NCI-H128 (cell line): ENCODE measurements around the gene CD248.
"Not testable (repeated sequence)": the region's sequence is repeated elsewhere in the genome, so short reads cannot be mapped to it uniquely, and the experiment has no call there.

Experiments
- DNase-seq: peaks from one replicate; lab custom pipeline; 2025; ENCODE audit not compliant: unreplicated experiment; lab: John Stamatoyannopoulos, UW

The CD248 gene

GRCh38 chr11:66314186-66314501, 2.7 kb downstream of the CD248 start:
- DNase-seq: no peak

GRCh38 chr11:66313321-66314185, 3.3 kb downstream of the CD248 start:
- no peak for DNase-seq

GRCh38 chr11:66312549-66313320, 4.1 kb downstream of the CD248 start:
- peak; percentile 88 for DNase-seq

GRCh38 chr11:66311965-66312548, 4.8 kb downstream of the CD248 start:
- DNase-seq: peak; percentile 94

- DNase-seq: no peak
Measured at GRCh38 chr11:66311470-66311964, 5.3 kb downstream of the CD248 start.

- DNase-seq: not testable (repeated sequence)
Measured at GRCh38 chr11:66310803-66311440, 5.9 kb downstream of the CD248 start.

GRCh38 chr11:66310324-66310723, 6.5 kb downstream of the CD248 start:
- DNase-seq: no peak

- DNase-seq: no peak
Measured at GRCh38 chr11:66309475-66309874, 7.4 kb downstream of the CD248 start.

GRCh38 chr11:66302656-66303055, 14.2 kb downstream of the CD248 start:
- DNase-seq: no peak

GRCh38 chr11:66299186-66299585, 17.7 kb downstream of the CD248 start:
- no peak for DNase-seq

GRCh38 chr11:66297610-66298009, 19.2 kb downstream of the CD248 start:
- DNase-seq: no peak

- DNase-seq: no peak
Measured at GRCh38 chr11:66294626-66295620, 21.9 kb downstream of the CD248 start.

- DNase-seq: no peak
Measured at GRCh38 chr11:66293777-66294625, 22.8 kb downstream of the CD248 start.

- no peak for DNase-seq
Measured at GRCh38 chr11:66293352-66293751, 23.5 kb downstream of the CD248 start.

GRCh38 chr11:66292543-66293332, 24.1 kb downstream of the CD248 start:
- DNase-seq: no peak

- DNase-seq: no peak
Measured at GRCh38 chr11:66291706-66292542, 24.9 kb downstream of the CD248 start, which contains the start of gene TMEM151A. TMEM151A (plus strand) TSS chr11:66291894; CDS start chr11:66292014, 120 bp downstream.

- no peak for DNase-seq
Measured at GRCh38 chr11:66291303-66291705, 25.5 kb downstream of the CD248 start.

- DNase-seq: no peak
Measured at GRCh38 chr11:66290330-66290621, 26.6 kb downstream of the CD248 start.
